ENCODE measurements around the gene KRTAP10-2. TPM values are rescaled to one million over a fixed set of nuclear protein-coding genes. Genes with fewer than 3 reads are reported as not detected.

The KRTAP10-2 gene
- total RNA-seq, 1 experiment from 2014 or later, result not detected

DNA sequence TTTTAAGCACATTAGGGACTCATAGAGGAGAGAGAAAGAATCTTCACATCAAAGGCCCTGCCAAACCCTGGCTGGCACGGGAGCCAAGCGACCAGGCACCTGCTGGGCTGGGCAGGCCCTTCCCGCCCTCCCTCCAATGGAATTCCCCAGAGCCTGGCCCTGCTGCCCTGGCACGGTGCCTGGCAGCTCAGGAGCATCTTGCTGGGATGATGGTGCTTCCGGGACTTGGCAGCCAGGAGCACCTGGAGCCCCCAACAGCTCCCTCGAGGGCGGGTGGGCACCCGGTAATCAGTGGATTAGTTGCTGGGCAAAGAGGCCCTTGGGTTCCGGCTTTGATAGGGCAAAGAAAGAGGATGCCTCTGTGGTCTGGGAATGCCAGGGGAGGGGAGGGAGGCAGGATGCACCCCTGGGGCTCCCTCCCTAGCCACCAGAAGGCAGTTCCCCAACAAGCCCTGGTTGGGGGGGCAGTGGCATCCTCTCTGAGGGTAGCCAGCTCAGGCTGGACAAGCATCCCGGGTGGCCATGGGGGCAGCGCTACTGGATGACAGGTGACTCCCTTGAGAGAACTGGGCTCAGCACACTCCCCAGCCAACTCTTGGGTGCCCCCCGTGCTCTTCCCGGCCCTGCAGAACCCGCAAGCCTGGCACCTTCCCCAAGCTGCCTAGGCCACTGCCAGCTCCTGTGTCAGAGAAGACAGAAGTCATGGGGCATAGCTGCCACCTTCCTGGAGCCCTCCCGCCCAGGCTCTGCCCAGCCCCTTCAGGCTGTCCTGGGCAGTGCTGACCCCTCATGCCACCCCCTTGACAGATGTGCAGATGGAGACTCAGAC, 37.7 kb downstream of the KRTAP10-2 start:
- Histone ChIP-seq H3K4me3 (replicated peaks in 1 of 2; ENCODE audit: low read depth in 1 of 2, low read length in 2 of 2) (no peak overlapping the region), H3K36me3 (ENCODE audit: control insufficient read depth in 1 of 2, insufficient read depth in 2 of 2, low read length in 2 of 2) (no peaks in the 10 kb centered on the region), H3K9ac (ENCODE audit: low read length) (no peak overlapping the region), H3K4me2 (ENCODE audit: low read length) (no peak overlapping the region), H3K79me2 (ENCODE audit: insufficient read depth, low read length) (peaks cover 10% of the 10 kb centered on the region; the same call in 1 of the 2 replicates), H3K27me3 (ENCODE audit: insufficient read depth, low read length) (no peaks in the 10 kb centered on the region), H3K27ac (ENCODE audit: low read depth, low read length) (no peak overlapping the region), H2AFZ (ENCODE audit: low read depth, low read length, poor library complexity, severe bottlenecking) (no peak overlapping the region), H4K20me1 (ENCODE audit: insufficient read depth) (no peaks in the 10 kb centered on the region), H3K9me2 (ENCODE audit: insufficient read depth) (no peaks in the 10 kb centered on the region), H3K4me1 (ENCODE audit: control insufficient read depth in 1 of 2, insufficient read depth in 2 of 2, low read length in 2 of 2) (peaks cover 12 to 28% of the 10 kb centered on the region in 2 experiments), H3K9me3 (ENCODE audit: control insufficient read depth in 1 of 2, insufficient read depth in 1 of 2, low read depth in 1 of 2, low read length in 2 of 2) (no peaks in the 10 kb centered on the region)
- RAD21 ChIA-PET (ENCODE audit: low non-redundant PET in 1 of 2, low total read pairs in 2 of 2, uncharacterized antibody in 2 of 2, unreplicated experiment in 2 of 2), result no interaction called here
- POLR2A ChIA-PET, result no interaction called here
- intact Hi-C loops (cut with micrococcal nuclease), result loop anchor here (10.0 kb wide), 1 partner anchor 621 kb away; no protein-coding TSS in a partner anchor
- TF ChIP-seq EGR1 (IDR thresholded peaks at IDR 0.05; ENCODE audit: low read depth) (no peak), ZFX (IDR thresholded peaks at IDR 0.05) (no peak)
- TF ChIP-seq, protein P1, sequence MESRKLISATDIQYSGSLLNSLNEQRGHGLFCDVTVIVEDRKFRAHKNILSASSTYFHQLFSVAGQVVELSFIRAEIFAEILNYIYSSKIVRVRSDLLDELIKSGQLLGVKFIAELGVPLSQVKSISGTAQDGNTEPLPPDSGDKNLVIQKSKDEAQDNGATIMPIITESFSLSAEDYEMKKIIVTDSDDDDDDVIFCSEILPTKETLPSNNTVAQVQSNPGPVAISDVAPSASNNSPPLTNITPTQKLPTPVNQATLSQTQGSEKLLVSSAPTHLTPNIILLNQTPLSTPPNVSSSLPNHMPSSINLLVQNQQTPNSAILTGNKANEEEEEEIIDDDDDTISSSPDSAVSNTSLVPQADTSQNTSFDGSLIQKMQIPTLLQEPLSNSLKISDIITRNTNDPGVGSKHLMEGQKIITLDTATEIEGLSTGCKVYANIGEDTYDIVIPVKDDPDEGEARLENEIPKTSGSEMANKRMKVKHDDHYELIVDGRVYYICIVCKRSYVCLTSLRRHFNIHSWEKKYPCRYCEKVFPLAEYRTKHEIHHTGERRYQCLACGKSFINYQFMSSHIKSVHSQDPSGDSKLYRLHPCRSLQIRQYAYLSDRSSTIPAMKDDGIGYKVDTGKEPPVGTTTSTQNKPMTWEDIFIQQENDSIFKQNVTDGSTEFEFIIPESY (IDR thresholded peaks at IDR 0.05; ENCODE audit: extremely low read depth, insufficient replicate concordance, low read length), result no peak
- TF ChIP-seq, protein P2, sequence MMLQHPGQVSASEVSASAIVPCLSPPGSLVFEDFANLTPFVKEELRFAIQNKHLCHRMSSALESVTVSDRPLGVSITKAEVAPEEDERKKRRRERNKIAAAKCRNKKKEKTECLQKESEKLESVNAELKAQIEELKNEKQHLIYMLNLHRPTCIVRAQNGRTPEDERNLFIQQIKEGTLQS (IDR thresholded peaks at IDR 0.05), result no peak
- DNase-seq (ENCODE audit: low read depth, low spot score) (no peak), ATAC-seq (no peak)
- BruUV-seq (replicated peaks), result no TSS peak
- CTCF ChIA-PET, result no interaction called here

All from HCT116 (cell line).